ES-I3 (cell line): ENCODE measurements around the gene NCS1.
"Not testable (repeated sequence)": the region's sequence is repeated elsewhere in the genome, so short reads cannot be mapped to it uniquely, and the experiment has no call there.

ENCODE experiments used
- H3K36me3 ChIP-seq: 2 replicates; pipeline ENCODE4 v1.6.1; 2013; ENCODE audit warnings: mild to moderate bottlenecking, low read length, control low read depth, moderate library complexity; ENCODE audit not compliant: insufficient read depth
- H3K4me1 ChIP-seq: 2 replicates; pipeline ENCODE4 v1.6.1; 2013; ENCODE audit warnings: mild to moderate bottlenecking, control low read depth, low read length; ENCODE audit not compliant: insufficient read depth
- H3K9ac ChIP-seq: 2 replicates; pipeline ENCODE4 v1.6.1; 2013; ENCODE audit warnings: low read depth, mild to moderate bottlenecking, low read length, moderate library complexity
- H3K9me3 ChIP-seq: 2 replicates; pipeline ENCODE4 v1.6.1; 2013; ENCODE audit warnings: mild to moderate bottlenecking, low read length, moderate library complexity; ENCODE audit not compliant: control insufficient read depth, insufficient read depth

NCS1 gene

GRCh38 chr9:130244548-130245165, 72.5 kb downstream of the NCS1 start:
- Histone ChIP-seq H3K9ac (no peak overlapping the region), H3K9me3 (no peaks in the 10 kb centered on the region), H3K36me3 (no peaks in the 10 kb centered on the region), H3K4me1 (peaks cover 7% of the 10 kb centered on the region; the same call in 1 of the 2 replicates)

- Histone ChIP-seq H3K36me3 (no peaks in the 10 kb centered on the region), H3K4me1 (peaks cover 3% of the 10 kb centered on the region; the same call in 1 of the 2 replicates), H3K9ac (no peak overlapping the region), H3K9me3 (no peaks in the 10 kb centered on the region)
Observed at GRCh38 chr9:130245474-130245873, 73.3 kb downstream of the NCS1 start.

GRCh38 chr9:130246126-130246525, 73.9 kb downstream of the NCS1 start:
- Histone ChIP-seq H3K36me3 (no peaks in the 10 kb centered on the region), H3K9ac (no peak overlapping the region), H3K9me3 (peaks cover 2% of the 10 kb centered on the region; the same call in 1 of the 2 replicates), H3K4me1 (no peaks in the 10 kb centered on the region)

GRCh38 chr9:130254747-130255630, 82.8 kb downstream of the NCS1 start:
- Histone ChIP-seq H3K4me1 (no peaks in the 10 kb centered on the region), H3K9ac (no peak overlapping the region), H3K9me3 (peaks cover 5% of the 10 kb centered on the region; the same call in 1 of the 2 replicates), H3K36me3 (no peaks in the 10 kb centered on the region)

- no peak overlapping the region for H3K9ac ChIP-seq
- H3K36me3 ChIP-seq: no peaks in the 10 kb centered on the region
- no peaks in the 10 kb centered on the region for H3K4me1 ChIP-seq
- H3K9me3 ChIP-seq: peaks cover 5% of the 10 kb centered on the region; the same call in 1 of the 2 replicates
Observed at GRCh38 chr9:130255631-130256134, 83.5 kb downstream of the NCS1 start.

GRCh38 chr9:130256644-130257043, 84.4 kb downstream of the NCS1 start:
- no peak overlapping the region for H3K9ac ChIP-seq
- no peaks in the 10 kb centered on the region for H3K4me1 ChIP-seq
- 0 out of 2 replicates have a peak, but pooled peaks cover 3% of the 10 kb centered on the region for H3K9me3 ChIP-seq
- H3K36me3 ChIP-seq: no peaks in the 10 kb centered on the region

GRCh38 chr9:130258137-130258536, 85.9 kb downstream of the NCS1 start:
- not testable (repeated sequence) for H3K9me3 ChIP-seq, H3K9ac ChIP-seq, H3K4me1 ChIP-seq, H3K36me3 ChIP-seq

GRCh38 chr9:130259044-130259443, 86.8 kb downstream of the NCS1 start:
- no peak overlapping the region for H3K9ac ChIP-seq
- no peaks in the 10 kb centered on the region for H3K36me3 ChIP-seq
- H3K4me1 ChIP-seq: peaks cover 3% of the 10 kb centered on the region; the same call in 1 of the 2 replicates
- 0 out of 2 replicates have a peak, but pooled peaks cover 3% of the 10 kb centered on the region for H3K9me3 ChIP-seq

GRCh38 chr9:130260816-130261765, 88.9 kb downstream of the NCS1 start:
- Histone ChIP-seq H3K9me3 (0 out of 2 replicates have a peak, but pooled peaks cover 3% of the 10 kb centered on the region), H3K9ac (no peak overlapping the region), H3K4me1 (peaks cover 13% of the 10 kb centered on the region), H3K36me3 (no peaks in the 10 kb centered on the region)

- no peaks in the 10 kb centered on the region for H3K36me3 ChIP-seq
- H3K4me1 ChIP-seq: peaks cover 13% of the 10 kb centered on the region
- H3K9ac ChIP-seq: no peak overlapping the region
- 0 out of 2 replicates have a peak, but pooled peaks cover 3% of the 10 kb centered on the region for H3K9me3 ChIP-seq
Observed at GRCh38 chr9:130262061-130262745, 90.0 kb downstream of the NCS1 start.

GRCh38 chr9:130262771-130263170, 90.6 kb downstream of the NCS1 start:
- Histone ChIP-seq H3K9ac (no peak overlapping the region), H3K36me3 (no peaks in the 10 kb centered on the region), H3K4me1 (peaks cover 13% of the 10 kb centered on the region), H3K9me3 (0 out of 2 replicates have a peak, but pooled peaks cover 3% of the 10 kb centered on the region)

- H3K36me3 ChIP-seq: no peaks in the 10 kb centered on the region
- 0 out of 2 replicates have a peak, but pooled peaks cover 3% of the 10 kb centered on the region for H3K9me3 ChIP-seq
- H3K9ac ChIP-seq: no peak overlapping the region
- peaks cover 13% of the 10 kb centered on the region for H3K4me1 ChIP-seq
Observed at GRCh38 chr9:130263601-130264413, 91.6 kb downstream of the NCS1 start.
